ENCODE results near the gene LY6G6F.
A peak's percentile ranks its signal among the peaks of the same experiment; 100 is the strongest.
"Not testable (repeated sequence)": the region's sequence is repeated elsewhere in the genome, so short reads cannot be mapped to it uniquely, and the experiment has no call there.

Gene LY6G6F

GRCh38 chr6:31705931-31706330 lies 735 bp upstream of the LY6G6F start:
- no peak for DNase-seq

- no peak for DNase-seq
Measured at GRCh38 chr6:31707701-31708100, 1.0 kb downstream of the LY6G6F start.

- no peak for DNase-seq
Measured at GRCh38 chr6:31708224-31708623, 1.6 kb downstream of the LY6G6F start.

- not testable (repeated sequence) for DNase-seq
Measured at GRCh38 chr6:31709157-31709556, 2.5 kb downstream of the LY6G6F start.

- DNase-seq = no peak
Measured at GRCh38 chr6:31710523-31711219, 4.0 kb downstream of the LY6G6F start.

GRCh38 chr6:31711233-31711632 lies 4.6 kb downstream of the LY6G6F start:
- DNase-seq = no peak

GRCh38 chr6:31712296-31712695 lies 5.6 kb downstream of the LY6G6F start:
- peak; percentile 49 for DNase-seq

GRCh38 chr6:31713465-31713864 lies 6.8 kb downstream of the LY6G6F start:
- DNase-seq = no peak

- no peak for DNase-seq
Measured at GRCh38 chr6:31713991-31714684, 7.5 kb downstream of the LY6G6F start.

GRCh38 chr6:31715022-31715958 lies 8.6 kb downstream of the LY6G6F start, which contains the start of gene LY6G6D:
LY6G6D (plus strand) TSS chr6:31715348; CDS start chr6:31715356, 8 bp downstream.
- DNase-seq = no peak

- no peak for DNase-seq
Measured at GRCh38 chr6:31717499-31718222, 11.0 kb downstream of the LY6G6F start.

GRCh38 chr6:31718265-31718664 lies 11.6 kb downstream of the LY6G6F start:
- no peak for DNase-seq

- no peak for DNase-seq
Measured at GRCh38 chr6:31719001-31719400, 12.3 kb downstream of the LY6G6F start.

- no peak for DNase-seq
Measured at GRCh38 chr6:31720196-31720770, 13.6 kb downstream of the LY6G6F start.

GRCh38 chr6:31721351-31722020 lies 14.8 kb downstream of the LY6G6F start, which contains the start of gene LY6G6C:
LY6G6C (minus strand) TSS chr6:31721746; CDS start chr6:31721679, 67 bp downstream.
- DNase-seq = no peak

- DNase-seq = no peak
Measured at GRCh38 chr6:31722173-31722572, 15.5 kb downstream of the LY6G6F start.

GRCh38 chr6:31723245-31723979 lies 16.7 kb downstream of the LY6G6F start, which contains the start of gene MPIG6B:
MPIG6B (plus strand) TSS chr6:31723373; CDS start chr6:31723384, 11 bp downstream.
- no peak for DNase-seq

- DNase-seq = no peak
Measured at GRCh38 chr6:31723980-31724691, 17.5 kb downstream of the LY6G6F start.

GRCh38 chr6:31725502-31726350 lies 19.1 kb downstream of the LY6G6F start:
- no peak for DNase-seq
